SK-N-SH (cell line): ENCODE data around the gene UTP14C.

ENCODE experiments used
- CTCF ChIP-seq: fragments of 200-600 bp; sonication (generic); IDR thresholded peaks from 2 replicates; pipeline ENCODE4 v1.6.1; 2017; ENCODE audit warnings: antibody characterized with exemption, mild to moderate bottlenecking, moderate library complexity
- EZH2phosphoT487 ChIP-seq: fragments of 200-600 bp; sonication (generic); IDR thresholded peaks from 2 replicates; pipeline ENCODE4 v1.6.1; 2017; ENCODE audit warnings: low read depth, mixed run types, mild to moderate bottlenecking, antibody characterized with exemption, moderate library complexity, borderline replicate concordance
- JUND ChIP-seq: IDR thresholded peaks from 2 replicates; pipeline ENCODE4 v1.4.0; 2012
- MAX ChIP-seq: IDR thresholded peaks from 2 replicates; pipeline ENCODE4 v1.4.0; 2012; ENCODE audit warnings: low read depth
- POLR2AphosphoS5 ChIP-seq: IDR thresholded peaks from 2 replicates; pipeline ENCODE4 v1.6.1; 2012; ENCODE audit warnings: low read depth, low read length
- RFX5 ChIP-seq: IDR thresholded peaks from 2 replicates; pipeline ENCODE4 v1.6.1; 2012; ENCODE audit warnings: mild to moderate bottlenecking, improper control_type of control experiment, low read length

DNA sequence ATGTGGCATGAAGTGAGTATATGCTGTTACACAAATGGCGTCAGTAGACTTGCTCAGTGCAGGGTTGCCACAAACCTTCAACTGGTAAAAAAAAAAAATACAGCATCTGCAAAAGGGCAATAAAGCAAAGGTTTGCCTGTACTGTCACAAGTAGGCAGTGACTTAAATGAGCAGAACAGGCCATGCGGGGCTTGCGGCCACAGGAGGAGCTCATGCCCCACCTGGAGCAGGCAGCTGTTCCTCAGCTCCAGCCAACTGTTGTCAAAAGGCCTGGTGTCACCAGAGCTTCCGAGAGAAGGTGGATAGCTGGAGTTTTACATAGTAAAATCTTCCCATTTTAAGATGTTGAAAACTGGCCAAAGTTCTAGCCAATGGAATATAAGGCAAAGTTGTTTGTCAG, 20.9 kb upstream of the UTP14C start:
- TF ChIP-seq RFX5 (no peak), CTCF (no peak), POLR2AphosphoS5 (no peak), EZH2phosphoT487 (no peak), JUND (no peak), MAX (no peak)
